OCI-LY7 (cell line): Measurements from ENCODE around the gene CDKAL1. TPM values are rescaled to one million over a fixed set of nuclear protein-coding genes. Genes with fewer than 3 reads are reported as not detected.

Experiments
- BruUV-seq: library from RNA; stranded (reverse); fragments of 400-500 nt; replicated peaks from 2 replicates; lab custom pipeline; 2021; lab: Mats Ljungman, UMichigan
- CTCF ChIA-PET: fragments of 300-600 bp; sonication (Branson Sonifier 250); formaldehyde crosslinking; loops from one replicate; lab custom pipeline; 2022; ENCODE audit warnings: antibody characterized with exemption; ENCODE audit not compliant: unreplicated experiment; lab: Charles Lee
- POLR2A ChIA-PET: fragments of 300-600 bp; sonication (Branson Sonifier 250); formaldehyde crosslinking; loops from one replicate; lab custom pipeline; 2022; ENCODE audit warnings: antibody characterized with exemption; lab: Charles Lee
- DNase-seq: peaks from one replicate; pipeline ENCODE4 v3.0.0-alpha.2; 2015; ENCODE audit warnings: low spot score
- H2AFZ ChIP-seq: fragments of 200-600 bp; sonication (generic), shearing (Covaris generic); 2 replicates; pipeline ENCODE4 v1.6.1; 2014; ENCODE audit warnings: mild to moderate bottlenecking, antibody characterized with exemption, low read length, moderate library complexity
- H3K27ac ChIP-seq: fragments of 200-600 bp; sonication (generic); 2 replicates; pipeline ENCODE4 v1.5.1; 2014; ENCODE audit warnings: mixed run types, low read depth, mild to moderate bottlenecking, moderate library complexity, low read length, inconsistent platforms; ENCODE audit not compliant: poor library complexity, severe bottlenecking
- H3K36me3 ChIP-seq: fragments of 200-600 bp; sonication (generic); 2 replicates; pipeline ENCODE4 v1.6.1; 2014; ENCODE audit warnings: mild to moderate bottlenecking, antibody characterized with exemption, low read length, moderate library complexity, mixed read lengths; ENCODE audit not compliant: insufficient read depth
- H3K4me1 ChIP-seq: fragments of 200-600 bp; sonication (generic); 2 replicates; pipeline ENCODE4 v1.5.1; 2014; ENCODE audit warnings: mild to moderate bottlenecking, low read length; ENCODE audit not compliant: insufficient read depth, poor library complexity, severe bottlenecking
- H3K4me2 ChIP-seq: fragments of 200-600 bp; sonication (generic); 2 replicates; pipeline ENCODE4 v1.6.1; 2014; ENCODE audit warnings: mild to moderate bottlenecking, low read length
- H3K4me3 ChIP-seq: fragments of 200-600 bp; sonication (generic); 2 replicates; pipeline ENCODE4 v1.5.1; 2014; ENCODE audit warnings: mild to moderate bottlenecking, low read depth, low read length; ENCODE audit not compliant: poor library complexity, severe bottlenecking
- H3K79me2 ChIP-seq: fragments of 200-600 bp; sonication (generic); 2 replicates; pipeline ENCODE4 v1.6.1; 2016; ENCODE audit warnings: low read depth, mild to moderate bottlenecking, low read length, moderate library complexity, mixed read lengths; ENCODE audit not compliant: insufficient read depth
- H3K9me2 ChIP-seq: fragments of 200-600 bp; sonication (generic); 2 replicates; pipeline ENCODE4 v1.6.1; 2016; ENCODE audit warnings: mild to moderate bottlenecking, low read length, mixed read lengths; ENCODE audit not compliant: insufficient read depth
- H3K9me3 ChIP-seq: fragments of 200-600 bp; sonication (generic); 2 replicates; pipeline ENCODE4 v1.6.1; 2014; ENCODE audit warnings: mild to moderate bottlenecking, mixed run types, low read length, mixed read lengths
- H4K20me1 ChIP-seq: fragments of 200-600 bp; sonication (generic); 2 replicates; pipeline ENCODE4 v1.6.1; 2014; ENCODE audit warnings: mild to moderate bottlenecking, antibody characterized with exemption, low read length, moderate library complexity, mixed read lengths; ENCODE audit not compliant: insufficient read depth
- CTCF ChIP-seq: fragments of 200-600 bp; sonication (generic); conservative IDR thresholded peaks from 2 replicates; pipeline ENCODE4 v1.5.1; 2014; ENCODE audit warnings: mild to moderate bottlenecking, antibody characterized with exemption, low read length, moderate library complexity, mixed read lengths
- EZH2phosphoT487 ChIP-seq: fragments of 200-600 bp; sonication (generic); IDR thresholded peaks from 2 replicates; pipeline ENCODE4 v1.6.1; 2018; ENCODE audit warnings: low read depth, borderline replicate concordance, mild to moderate bottlenecking, mixed run types, antibody characterized with exemption, low read length, moderate library complexity, mixed read lengths
- intact Hi-C: fragments of 100-400 bp; cut with micrococcal nuclease; formaldehyde crosslinking; loops from one replicate; pipeline ENCODE4 v1.10.0; 2022; ENCODE audit not compliant: unreplicated experiment
- total RNA-seq, 2 experiments: library from RNA; depleted of rRNA in 1 of 2; stranded (reverse); fragments of >200 nt in 1 of 2; shearing (Covaris generic) in 1 of 2; gene quantifications; 2 replicates each; pipeline ENCODE4 v1.2.3, GENCODE V29; 2014 to 2022

The CDKAL1 gene
- total RNA-seq, 2 experiments from 2014 or later = 19.9 to 21.1 TPM

DNA sequence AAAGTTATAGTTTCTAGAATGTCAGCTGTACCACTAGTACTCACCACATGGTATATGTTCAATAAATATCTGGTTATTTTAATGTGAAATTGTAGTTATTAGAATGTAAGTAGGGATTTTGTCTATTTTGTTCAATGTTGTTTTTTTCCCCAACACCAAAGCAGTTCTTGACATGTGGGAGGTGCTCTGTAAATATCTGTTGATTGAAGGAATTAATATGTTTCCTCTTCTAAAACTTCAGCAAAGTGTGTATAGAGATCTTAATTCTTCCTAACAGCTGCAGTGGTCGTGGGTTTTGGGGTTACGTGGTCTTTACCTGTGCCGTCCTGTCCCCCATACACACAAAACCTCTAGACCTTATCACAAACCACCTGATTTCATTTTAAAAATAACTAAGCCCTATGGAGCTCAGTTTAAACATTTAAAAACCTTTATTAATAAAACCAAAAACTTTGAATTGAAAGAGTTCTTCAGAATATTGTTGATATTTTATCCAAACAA lies 587.4 kb downstream of the CDKAL1 start:
- Histone ChIP-seq H3K4me3 (no peak overlapping the region), H3K79me2 (no peaks in the 10 kb centered on the region), H2AFZ (no peak overlapping the region), H3K4me2 (no peak overlapping the region), H4K20me1 (no peaks in the 10 kb centered on the region), H3K27ac (no peak overlapping the region), H3K36me3 (no peaks in the 10 kb centered on the region), H3K4me1 (no peaks in the 10 kb centered on the region), H3K9me2 (no peaks in the 10 kb centered on the region), H3K9me3 (no peaks in the 10 kb centered on the region)
- CTCF ChIA-PET = no interaction called here
- TF ChIP-seq EZH2phosphoT487 (no peak), CTCF (no peak)
- no peak for DNase-seq
- BruUV-seq = no TSS peak
- POLR2A ChIA-PET = interaction anchor here (1.2 kb wide), 1 partner anchor 12 kb away, joined by 7 read pairs; no protein-coding TSS in a partner anchor
- intact Hi-C loops = no loop called here

GRCh38 chr6:21123507-21124436 lies 589.5 kb downstream of the CDKAL1 start:
- no peaks in the 10 kb centered on the region for H3K36me3 ChIP-seq
- POLR2A ChIA-PET = no interaction called here
- no peaks in the 10 kb centered on the region for H3K9me2 ChIP-seq
- BruUV-seq = no TSS peak
- TF ChIP-seq CTCF (peak; percentile 39; the same call in 1 of the 2 replicates), EZH2phosphoT487 (no peak)
- H3K4me3 ChIP-seq = no peak overlapping the region
- no peak overlapping the region for H2AFZ ChIP-seq
- H3K9me3 ChIP-seq = no peaks in the 10 kb centered on the region
- H4K20me1 ChIP-seq = no peaks in the 10 kb centered on the region
- H3K79me2 ChIP-seq = no peaks in the 10 kb centered on the region
- no peaks in the 10 kb centered on the region for H3K4me1 ChIP-seq
- DNase-seq = no peak
- CTCF ChIA-PET = no interaction called here
- H3K4me2 ChIP-seq = no peak overlapping the region
- intact Hi-C loops = no loop called here
- H3K27ac ChIP-seq = no peak overlapping the region

DNA sequence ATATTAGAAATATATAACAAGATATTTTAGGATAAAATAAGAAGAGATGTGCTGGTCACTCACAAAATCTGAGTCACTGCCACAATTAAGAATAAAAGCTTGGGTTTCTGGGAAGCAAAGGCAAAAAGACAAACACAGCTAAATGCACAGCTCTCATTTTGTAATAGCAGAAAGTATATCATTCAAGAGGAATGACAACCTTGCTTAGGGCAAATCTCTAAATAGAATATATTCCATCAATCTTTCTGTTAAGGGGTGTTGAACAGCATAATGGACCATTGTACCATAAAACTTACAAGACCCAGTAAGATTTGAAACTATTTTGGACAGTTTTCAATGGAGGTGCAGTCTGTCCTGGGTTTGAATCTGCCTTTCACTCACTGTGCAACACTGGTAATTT lies 594.3 kb downstream of the CDKAL1 start:
- no peak for DNase-seq
- Histone ChIP-seq H3K9me3 (no peaks in the 10 kb centered on the region), H3K4me3 (no peak overlapping the region), H3K4me1 (no peaks in the 10 kb centered on the region), H3K4me2 (no peak overlapping the region), H3K79me2 (no peaks in the 10 kb centered on the region), H3K9me2 (no peaks in the 10 kb centered on the region), H4K20me1 (no peaks in the 10 kb centered on the region), H3K36me3 (no peaks in the 10 kb centered on the region), H2AFZ (no peak overlapping the region), H3K27ac (no peak overlapping the region)
- no TSS peak for BruUV-seq
- ChIA-PET CTCF (no interaction called here), POLR2A (interaction anchor here (0.8 kb wide), 1 partner anchor 10 kb away, joined by 3 read pairs; no protein-coding TSS in a partner anchor)
- no peak for TF ChIP-seq CTCF
- intact Hi-C loops = no loop called here
